Tibial nerve (tissue), 4 donors: ENCODE results near the gene DAB1.

Experiments used
- EP300 ChIP-seq, 2 donors: sonication (generic); formaldehyde crosslinking; IDR thresholded peaks; one replicate each; pipeline ENCODE4 v1.6.1; 2017; ENCODE audit warnings: antibody characterized with exemption in 2 of 2, mild to moderate bottlenecking in 1 of 2
- POLR2A ChIP-seq, 2 donors: fragments of 450-650 bp; IDR thresholded peaks; one replicate each; pipeline ENCODE4 v1.6.1; 2017; ENCODE audit warnings: antibody characterized with exemption in 2 of 2, mild to moderate bottlenecking in 2 of 2, moderate library complexity in 2 of 2
- TF ChIP-seq, protein P1 (sequence below), 5 experiments: fragments of 200-600 bp in 3 of 5; fragments of 450-650 bp in 2 of 5; sonication (generic) in 3 of 5; IDR thresholded peaks; one replicate each; pipeline ENCODE4 v1.5.1; 2016 to 2019; ENCODE audit warnings: antibody characterized with exemption in 5 of 5, mild to moderate bottlenecking in 3 of 5, moderate library complexity in 2 of 5

DNA sequence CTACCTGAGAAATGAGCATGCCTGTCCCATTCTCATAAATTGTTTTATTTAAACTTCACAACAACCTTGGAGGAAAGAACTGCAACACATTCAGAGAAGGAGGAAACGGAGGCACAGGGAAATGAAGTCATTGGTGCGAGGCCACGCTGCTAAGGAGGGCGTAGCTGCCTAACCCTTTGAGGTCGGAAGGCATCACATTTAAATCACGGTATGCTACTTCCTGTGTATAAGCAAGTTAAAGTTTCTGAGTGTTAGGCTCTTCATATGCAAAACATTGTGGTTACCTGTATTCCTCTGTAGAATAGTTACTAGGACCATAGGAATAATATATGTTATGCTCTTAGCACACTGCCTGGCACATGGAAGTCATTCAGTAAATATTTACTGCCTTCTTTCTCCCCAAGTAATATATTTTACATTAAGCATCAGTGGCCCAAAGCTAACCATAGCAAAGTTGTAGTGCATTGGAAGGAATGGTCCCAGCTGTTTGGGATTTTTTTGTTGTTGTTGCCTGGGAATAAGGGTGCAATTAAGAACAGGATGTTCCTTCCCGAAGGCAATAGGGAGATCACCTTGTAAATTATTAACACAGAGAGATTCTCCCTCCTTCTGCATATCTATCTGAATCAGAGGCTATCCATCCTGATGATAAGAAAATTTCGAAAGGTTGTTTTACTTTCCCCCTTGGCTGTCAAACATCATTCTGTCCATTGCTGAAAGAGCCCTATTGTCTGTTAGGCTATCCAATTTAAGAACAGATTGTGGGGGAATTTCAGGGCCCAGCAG is 265.8 kb downstream of the DAB1 start:
- TF ChIP-seq, protein P1, sequence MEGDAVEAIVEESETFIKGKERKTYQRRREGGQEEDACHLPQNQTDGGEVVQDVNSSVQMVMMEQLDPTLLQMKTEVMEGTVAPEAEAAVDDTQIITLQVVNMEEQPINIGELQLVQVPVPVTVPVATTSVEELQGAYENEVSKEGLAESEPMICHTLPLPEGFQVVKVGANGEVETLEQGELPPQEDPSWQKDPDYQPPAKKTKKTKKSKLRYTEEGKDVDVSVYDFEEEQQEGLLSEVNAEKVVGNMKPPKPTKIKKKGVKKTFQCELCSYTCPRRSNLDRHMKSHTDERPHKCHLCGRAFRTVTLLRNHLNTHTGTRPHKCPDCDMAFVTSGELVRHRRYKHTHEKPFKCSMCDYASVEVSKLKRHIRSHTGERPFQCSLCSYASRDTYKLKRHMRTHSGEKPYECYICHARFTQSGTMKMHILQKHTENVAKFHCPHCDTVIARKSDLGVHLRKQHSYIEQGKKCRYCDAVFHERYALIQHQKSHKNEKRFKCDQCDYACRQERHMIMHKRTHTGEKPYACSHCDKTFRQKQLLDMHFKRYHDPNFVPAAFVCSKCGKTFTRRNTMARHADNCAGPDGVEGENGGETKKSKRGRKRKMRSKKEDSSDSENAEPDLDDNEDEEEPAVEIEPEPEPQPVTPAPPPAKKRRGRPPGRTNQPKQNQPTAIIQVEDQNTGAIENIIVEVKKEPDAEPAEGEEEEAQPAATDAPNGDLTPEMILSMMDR (IDR thresholded peaks at IDR 0.05), result no peak
- TF ChIP-seq POLR2A (IDR thresholded peaks at IDR 0.05) (no peak), EP300 (IDR thresholded peaks at IDR 0.05) (no peak)
